HCT116 (cell line): ENCODE measurements around the gene LY6G6C. TPM values are rescaled to one million over a fixed set of nuclear protein-coding genes. Genes with fewer than 3 reads are reported as not detected.

Experiments used
- ATAC-seq: fragments of 200-7000 bp; cut with Tn5 transposase; 2 replicates; pipeline ENCODE4 v1.9.1; 2020; ENCODE audit warnings: mild to moderate bottlenecking, moderate library complexity
- BruUV-seq: library from RNA; stranded (reverse); fragments of 400-500 nt; replicated peaks from 2 replicates; lab custom pipeline; 2021; lab: Mats Ljungman, UMichigan
- CTCF ChIA-PET: fragments of 300-600 bp; sonication (Branson Sonifier 250); formaldehyde crosslinking; loops from one replicate; lab custom pipeline; 2021; ENCODE audit warnings: antibody characterized with exemption; lab: Charles Lee
- POLR2A ChIA-PET: fragments of 300-600, 350-600 bp; sonication (Branson Sonifier 250); formaldehyde crosslinking; loops from one replicate; lab custom pipeline; 2021; ENCODE audit warnings: antibody characterized with exemption; lab: Charles Lee
- RAD21 ChIA-PET, 2 experiments: fragments of 300-600 bp; sonication (Branson Sonifier 250); formaldehyde crosslinking; loops; one replicate each; lab custom pipeline; 2023; ENCODE audit warnings: low total read pairs in 2 of 2; ENCODE audit not compliant: uncharacterized antibody in 2 of 2, unreplicated experiment in 2 of 2, low non-redundant PET in 1 of 2; lab: Charles Lee
- DNase-seq: peaks from one replicate; pipeline ENCODE4 v3.0.0-alpha.2; 2010; ENCODE audit warnings: low read depth, low spot score
- H2AFZ ChIP-seq: fragments of 200-600 bp; shearing (Covaris generic), sonication (generic); 2 replicates; pipeline ENCODE4 v1.6.1; 2017; ENCODE audit warnings: low read depth, mixed run types, mixed read lengths, antibody characterized with exemption, low read length; ENCODE audit not compliant: poor library complexity, severe bottlenecking
- H3K27ac ChIP-seq: 2 replicates; pipeline ENCODE4 v1.5.1; 2012; ENCODE audit warnings: low read depth, low read length
- H3K27me3 ChIP-seq: fragments of 200-600 bp; sonication (generic); 2 replicates; pipeline ENCODE4 v1.6.1; 2016; ENCODE audit warnings: mixed run types, low read length, mixed read lengths; ENCODE audit not compliant: insufficient read depth
- H3K36me3 ChIP-seq, 2 experiments: fragments of 200-500 bp in 1 of 2; fragments of 200-600 bp in 1 of 2; sonication (Bioruptor generic) in 1 of 2; sonication (generic) in 1 of 2; 2 replicates each; pipeline versions ENCODE4 v1.5.1 to v1.6.1; 2014 to 2016; ENCODE audit warnings: low read length in 2 of 2, inconsistent platforms in 1 of 2, mixed read lengths in 1 of 2, mixed run types in 1 of 2; ENCODE audit not compliant: insufficient read depth in 2 of 2, control insufficient read depth in 1 of 2
- H3K4me1 ChIP-seq, 2 experiments: fragments of 200-600 bp in 1 of 2; sonication (generic) in 1 of 2; 2 replicates each; pipeline versions ENCODE4 v1.5.1 to v1.6.1; 2012 to 2017; ENCODE audit warnings: low read length in 2 of 2, inconsistent platforms in 1 of 2, mild to moderate bottlenecking in 1 of 2, mixed read lengths in 1 of 2, mixed run types in 1 of 2, moderate library complexity in 1 of 2; ENCODE audit not compliant: insufficient read depth in 2 of 2, control insufficient read depth in 1 of 2
- H3K4me2 ChIP-seq: fragments of 200-600 bp; sonication (generic); 2 replicates; pipeline ENCODE4 v1.6.1; 2017; ENCODE audit warnings: mixed run types, low read length, mixed read lengths
- H3K4me3 ChIP-seq, 2 experiments: fragments of 200-600 bp in 1 of 2; sonication (generic) in 1 of 2; replicated peaks in 1 of 2; 2 replicates each; pipeline ENCODE4 v1.5.1; 2011 to 2016; ENCODE audit warnings: low read length in 2 of 2, control low read depth in 1 of 2, low read depth in 1 of 2, mild to moderate bottlenecking in 1 of 2, mixed read lengths in 1 of 2, mixed run types in 1 of 2
- H3K79me2 ChIP-seq: fragments of 200-600 bp; sonication (generic); 2 replicates; pipeline ENCODE4 v1.6.1; 2017; ENCODE audit warnings: mild to moderate bottlenecking, mixed run types, low read length, moderate library complexity, mixed read lengths; ENCODE audit not compliant: insufficient read depth
- H3K9ac ChIP-seq: fragments of 200-600 bp; sonication (generic); 2 replicates; pipeline ENCODE4 v1.6.1; 2016; ENCODE audit warnings: low read length, mixed read lengths
- H3K9me2 ChIP-seq: fragments of 200-600 bp; sonication (generic), shearing (Covaris generic); 2 replicates; pipeline ENCODE4 v1.6.1; 2017; ENCODE audit warnings: mixed run types, mild to moderate bottlenecking, moderate library complexity; ENCODE audit not compliant: insufficient read depth
- H3K9me3 ChIP-seq, 2 experiments: fragments of 200-500 bp in 1 of 2; fragments of 200-600 bp in 1 of 2; sonication (Bioruptor generic) in 1 of 2; sonication (generic) in 1 of 2; 2 replicates each; pipeline ENCODE4 v1.6.1; 2014 to 2017; ENCODE audit warnings: low read length in 2 of 2, mixed read lengths in 2 of 2, inconsistent platforms in 1 of 2, low read depth in 1 of 2, mild to moderate bottlenecking in 1 of 2, mixed run types in 1 of 2, moderate library complexity in 1 of 2; ENCODE audit not compliant: control insufficient read depth in 1 of 2, insufficient read depth in 1 of 2
- H4K20me1 ChIP-seq: fragments of 200-600 bp; sonication (generic), shearing (Covaris generic); 2 replicates; pipeline ENCODE4 v1.6.1; 2017; ENCODE audit warnings: mixed run types, mild to moderate bottlenecking, moderate library complexity; ENCODE audit not compliant: insufficient read depth
- CTCF ChIP-seq, 3 experiments: fragments of 200-600 bp in 1 of 3; sonication (generic) in 1 of 3; IDR thresholded peaks in 2 of 3; conservative IDR thresholded peaks in 1 of 3; 2 replicates each; pipeline ENCODE4 v1.5.1; 2012 to 2017; ENCODE audit warnings: low read depth in 2 of 3, low read length in 2 of 3, antibody characterized with exemption in 1 of 3, borderline replicate concordance in 1 of 3, control low read depth in 1 of 3, mild to moderate bottlenecking in 1 of 3, mixed read lengths in 1 of 3, mixed run types in 1 of 3, moderate library complexity in 1 of 3; ENCODE audit not compliant: insufficient read depth in 1 of 3
- ELF1 ChIP-seq: IDR thresholded peaks from 2 replicates; pipeline ENCODE4 v1.6.1; 2012; ENCODE audit warnings: low read depth, borderline replicate concordance
- EZH2 ChIP-seq: fragments of 200-600 bp; sonication (generic); IDR thresholded peaks from 2 replicates; pipeline ENCODE4 v1.6.1; 2017; ENCODE audit warnings: antibody characterized with exemption, mixed run types
- MAX ChIP-seq: IDR thresholded peaks from 2 replicates; pipeline ENCODE4 v1.6.1; 2012
- POLR2A ChIP-seq: IDR thresholded peaks from 2 replicates; pipeline ENCODE4 v1.7.0; 2011; ENCODE audit warnings: borderline replicate concordance; ENCODE audit not compliant: insufficient read depth, insufficient read length; ENCODE audit errors: extremely low read depth
- SP1 ChIP-seq: IDR thresholded peaks from 2 replicates; pipeline ENCODE4 v1.6.1; 2012; ENCODE audit warnings: low read depth
- ZBTB33 ChIP-seq: IDR thresholded peaks from 2 replicates; pipeline ENCODE4 v1.6.1; 2011; ENCODE audit warnings: mild to moderate bottlenecking, low read length, moderate library complexity; ENCODE audit not compliant: insufficient replicate concordance; ENCODE audit errors: extremely low read depth
- ZNF274 ChIP-seq: fragments of 200-500 bp; sonication (Bioruptor generic); IDR thresholded peaks from 2 replicates; pipeline ENCODE4 v1.6.1; 2014; ENCODE audit warnings: mild to moderate bottlenecking, low read depth, low read length, inconsistent platforms
- intact Hi-C: fragments of 100-400 bp; cut with micrococcal nuclease; formaldehyde crosslinking; loops from 2 replicates; pipeline ENCODE4 v1.10.0; 2022
- total RNA-seq: library from RNA; stranded (reverse); gene quantifications from one replicate; pipeline ENCODE4 v1.2.1, GENCODE V29; 2021; ENCODE audit not compliant: unreplicated experiment

Gene LY6G6C
- total RNA-seq, 1 experiment from 2014 or later, result 0.54 TPM

- POLR2A ChIA-PET, result no interaction called here
- intact Hi-C loops, result no loop called here
These were observed 45.6 kb upstream of the LY6G6C start for GRCh38 chr6:31767096-31767645.

More at GRCh38 chr6:31767096-31767645, 45.6 kb upstream of the LY6G6C start:
- no TSS peak for BruUV-seq
- H3K4me1 ChIP-seq, result peaks cover 14 to 38% of the 10 kb centered on the region in 2 experiments; a peak in 3 of 4 replicates
- no peaks in the 10 kb centered on the region for H3K9me3 ChIP-seq
- H3K79me2 ChIP-seq, result no peaks in the 10 kb centered on the region
- H3K9me2 ChIP-seq, result no peaks in the 10 kb centered on the region
- H3K36me3 ChIP-seq, result no peaks in the 10 kb centered on the region
- H3K4me2 ChIP-seq, result no peak overlapping the region
- no peak overlapping the region for H3K27ac ChIP-seq
- ChIA-PET RAD21 (no interaction called here), CTCF (no interaction called here)
- H2AFZ ChIP-seq, result no peak overlapping the region
- TF ChIP-seq POLR2A (no peak), EZH2 (no peak), ELF1 (no peak), SP1 (no peak), ZBTB33 (no peak), CTCF (IDR thresholded peaks at IDR 0.05 in 2 of 3, conservative IDR thresholded peaks at IDR 0.05 in 1 of 3; ENCODE audit: borderline replicate concordance in 1 of 3, insufficient read depth in 1 of 3, low read depth in 2 of 3, low read length in 2 of 3) (no peak), ZNF274 (no peak), MAX (no peak)
- TF ChIP-seq, all 23 proteins: peak for 0
- ATAC-seq (no peak), DNase-seq (no peak)
- H3K9ac ChIP-seq, result no peak overlapping the region
- H3K27me3 ChIP-seq, result no peaks in the 10 kb centered on the region
- H3K4me3 ChIP-seq, result no peak overlapping the region
- H4K20me1 ChIP-seq, result no peaks in the 10 kb centered on the region
